ENCODE measurements around the gene GRM8. TPM values are rescaled to one million over a fixed set of nuclear protein-coding genes. Genes with fewer than 3 reads are reported as not detected.

The GRM8 gene
- total RNA-seq, 1 experiment from 2014 or later: not detected

GRCh38 chr7:126727930-126728391 is 524.8 kb downstream of the GRM8 start:
- TF ChIP-seq SIN3A (IDR thresholded peaks at IDR 0.05; ENCODE audit: borderline replicate concordance, insufficient read depth, low read depth, low read length): no peak
- no peak for TF ChIP-seq CTCF (IDR thresholded peaks at IDR 0.05)
- no peaks in the 10 kb centered on the region for H3K27me3 ChIP-seq (ENCODE audit: control insufficient read depth, insufficient read depth, low read length)
- H3K36me3 ChIP-seq (ENCODE audit: control insufficient read depth, insufficient read depth, low read length): no peaks in the 10 kb centered on the region
- in situ Hi-C loops (cut with HindIII; ENCODE audit: low pct_unique_long_range_greater_than_20kb, low sequenced_read_pairs): no loop called here
- ATAC-seq: no peak
- no peaks in the 10 kb centered on the region for H3K9me3 ChIP-seq (ENCODE audit: control insufficient read depth, insufficient read depth, low read depth, low read length)
- ChIA-PET CTCF (no interaction called here), POLR2A (no interaction called here)
- intact Hi-C loops (cut with micrococcal nuclease; ENCODE audit: unreplicated experiment): no loop called here
- BruUV-seq (replicated peaks): no TSS peak
- no peak overlapping the region for H3K27ac ChIP-seq (ENCODE audit: low read length)
- H3K4me1 ChIP-seq (ENCODE audit: control insufficient read depth, insufficient read depth, low read length): no peaks in the 10 kb centered on the region
- peak; percentile 17 for DNase-seq (ENCODE audit: low read depth, low spot score)
- no peak overlapping the region for H3K4me3 ChIP-seq (ENCODE audit: low read depth in 2 of 2, low read length in 2 of 2)

DNA sequence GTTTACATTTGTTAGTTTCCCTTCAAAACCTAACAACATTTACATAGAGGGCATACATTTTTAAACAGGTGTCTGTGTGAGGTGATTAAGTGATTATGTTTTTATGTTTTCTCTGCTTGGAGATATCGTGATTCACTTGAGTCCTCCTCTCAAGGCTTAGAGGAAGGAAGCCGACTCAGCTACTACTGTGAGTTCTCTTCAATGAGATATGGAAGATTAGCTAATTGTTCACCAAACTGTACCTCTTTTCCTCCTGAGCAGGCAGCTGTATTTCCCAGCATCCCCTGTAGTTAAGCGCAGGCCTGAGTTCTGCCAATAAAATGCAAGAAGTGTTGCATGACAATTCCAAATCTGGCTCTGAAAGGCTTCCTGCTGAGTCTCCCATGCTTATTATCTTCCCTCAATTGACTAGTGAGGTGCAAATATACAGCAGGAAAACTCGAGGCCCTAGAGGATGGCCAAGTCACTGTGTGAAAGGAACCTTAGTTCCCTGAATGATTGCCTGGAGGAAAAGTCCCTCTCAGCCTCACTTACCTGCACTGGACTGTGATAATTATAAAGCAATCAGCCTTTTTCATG is 528.7 kb downstream of the GRM8 start:
- H3K36me3 ChIP-seq (ENCODE audit: control insufficient read depth, insufficient read depth, low read length): no peaks in the 10 kb centered on the region
- no peak overlapping the region for H3K27ac ChIP-seq (ENCODE audit: low read length)
- no peaks in the 10 kb centered on the region for H3K27me3 ChIP-seq (ENCODE audit: control insufficient read depth, insufficient read depth, low read length)
- H3K4me1 ChIP-seq (ENCODE audit: control insufficient read depth, insufficient read depth, low read length): no peaks in the 10 kb centered on the region
- ATAC-seq (no peak), DNase-seq (ENCODE audit: low read depth, low spot score) (no peak)
- intact Hi-C loops (cut with micrococcal nuclease; ENCODE audit: unreplicated experiment) (no loop called here), in situ Hi-C loops (cut with HindIII; ENCODE audit: low pct_unique_long_range_greater_than_20kb, low sequenced_read_pairs) (no loop called here)
- no peak overlapping the region for H3K4me3 ChIP-seq (ENCODE audit: low read depth in 2 of 2, low read length in 2 of 2)
- POLR2A ChIA-PET: no interaction called here
- no TSS peak for BruUV-seq (replicated peaks)
- no peak for TF ChIP-seq SIN3A (IDR thresholded peaks at IDR 0.05; ENCODE audit: borderline replicate concordance, insufficient read depth, low read depth, low read length)
- TF ChIP-seq REST (IDR thresholded peaks at IDR 0.05; ENCODE audit: insufficient read depth in 1 of 2, low read depth in 2 of 2, low read length in 1 of 2): no peak
- no peak for TF ChIP-seq CTCF (IDR thresholded peaks at IDR 0.05)
- no peak for TF ChIP-seq TCF7L2 (IDR thresholded peaks at IDR 0.05; ENCODE audit: low read depth, low read length)
- TF ChIP-seq POLR2AphosphoS5 (IDR thresholded peaks at IDR 0.05; ENCODE audit: low read depth, low read length): no peak
- no peaks in the 10 kb centered on the region for H3K9me3 ChIP-seq (ENCODE audit: control insufficient read depth, insufficient read depth, low read depth, low read length)
- CTCF ChIA-PET: no interaction called here
